ENCODE data around the gene ZC3HAV1. TPM values are rescaled to one million over a fixed set of nuclear protein-coding genes. Genes with fewer than 3 reads are reported as not detected.
A peak's percentile ranks its signal among the peaks of the same experiment; 100 is the strongest.

The ZC3HAV1 gene
- total and polyA plus RNA-seq, 10 of the 15 experiments (the other 5 are each of a cell fraction or from before 2014, with no cell fraction given): 18.5 to 55.3 (median 44.7) TPM

DNA sequence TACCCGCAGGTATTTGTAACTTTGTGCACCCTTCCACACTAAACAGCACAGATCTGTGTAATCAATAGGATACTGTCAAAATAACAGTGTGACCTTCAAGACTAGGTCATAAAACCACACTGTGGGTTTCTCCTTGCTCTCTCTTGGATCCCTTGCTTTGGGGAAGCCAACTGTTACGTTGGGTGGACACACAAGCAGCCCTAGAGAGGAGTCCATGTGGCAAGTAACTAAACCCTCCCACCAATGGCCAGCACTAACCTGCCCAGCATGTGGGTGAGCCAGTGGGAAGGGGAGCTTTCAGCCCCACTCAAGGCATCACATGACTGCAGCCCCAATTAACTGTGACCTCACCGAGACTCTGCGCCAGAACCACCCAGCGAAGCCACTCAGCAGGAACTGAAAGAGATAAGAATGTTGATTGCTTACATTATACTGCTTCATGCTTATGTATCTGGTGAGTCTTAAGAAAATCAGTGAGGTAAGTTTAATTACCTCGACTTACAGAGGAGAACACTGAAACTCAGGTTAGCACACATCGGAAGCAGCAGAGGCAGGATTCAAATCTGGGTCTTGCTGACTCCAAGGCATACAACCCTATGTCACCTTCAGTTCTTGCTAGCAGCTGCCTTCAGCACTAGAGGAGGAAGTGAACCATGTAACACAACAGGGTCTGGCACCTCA lies 9.4 kb upstream of the ZC3HAV1 start (continued):
- TF ChIP-seq, protein P1, sequence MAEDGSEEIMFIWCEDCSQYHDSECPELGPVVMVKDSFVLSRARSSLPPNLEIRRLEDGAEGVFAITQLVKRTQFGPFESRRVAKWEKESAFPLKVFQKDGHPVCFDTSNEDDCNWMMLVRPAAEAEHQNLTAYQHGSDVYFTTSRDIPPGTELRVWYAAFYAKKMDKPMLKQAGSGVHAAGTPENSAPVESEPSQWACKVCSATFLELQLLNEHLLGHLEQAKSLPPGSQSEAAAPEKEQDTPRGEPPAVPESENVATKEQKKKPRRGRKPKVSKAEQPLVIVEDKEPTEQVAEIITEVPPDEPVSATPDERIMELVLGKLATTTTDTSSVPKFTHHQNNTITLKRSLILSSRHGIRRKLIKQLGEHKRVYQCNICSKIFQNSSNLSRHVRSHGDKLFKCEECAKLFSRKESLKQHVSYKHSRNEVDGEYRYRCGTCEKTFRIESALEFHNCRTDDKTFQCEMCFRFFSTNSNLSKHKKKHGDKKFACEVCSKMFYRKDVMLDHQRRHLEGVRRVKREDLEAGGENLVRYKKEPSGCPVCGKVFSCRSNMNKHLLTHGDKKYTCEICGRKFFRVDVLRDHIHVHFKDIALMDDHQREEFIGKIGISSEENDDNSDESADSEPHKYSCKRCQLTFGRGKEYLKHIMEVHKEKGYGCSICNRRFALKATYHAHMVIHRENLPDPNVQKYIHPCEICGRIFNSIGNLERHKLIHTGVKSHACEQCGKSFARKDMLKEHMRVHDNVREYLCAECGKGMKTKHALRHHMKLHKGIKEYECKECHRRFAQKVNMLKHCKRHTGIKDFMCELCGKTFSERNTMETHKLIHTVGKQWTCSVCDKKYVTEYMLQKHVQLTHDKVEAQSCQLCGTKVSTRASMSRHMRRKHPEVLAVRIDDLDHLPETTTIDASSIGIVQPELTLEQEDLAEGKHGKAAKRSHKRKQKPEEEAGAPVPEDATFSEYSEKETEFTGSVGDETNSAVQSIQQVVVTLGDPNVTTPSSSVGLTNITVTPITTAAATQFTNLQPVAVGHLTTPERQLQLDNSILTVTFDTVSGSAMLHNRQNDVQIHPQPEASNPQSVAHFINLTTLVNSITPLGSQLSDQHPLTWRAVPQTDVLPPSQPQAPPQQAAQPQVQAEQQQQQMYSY (CRISPR knock-in tag; IDR thresholded peaks at IDR 0.05): no peak
- TF ChIP-seq YY1 (IDR thresholded peaks at IDR 0.05; ENCODE audit: low read depth, low read length) (no peak), RFX5 (IDR thresholded peaks at IDR 0.05; ENCODE audit: low read depth, low read length) (no peak), NR2C1 (IDR thresholded peaks at IDR 0.05) (no peak), SMARCA5 (IDR thresholded peaks at IDR 0.05) (no peak; the same call in 1 of the 2 replicates), RUNX3 (IDR thresholded peaks at IDR 0.05; ENCODE audit: low read length) (peak; percentile 79; the same call in 1 of the 2 replicates), ZBED1 (IDR thresholded peaks at IDR 0.05; ENCODE audit: borderline replicate concordance) (no peak), RELA (IDR thresholded peaks at IDR 0.05; ENCODE audit: borderline replicate concordance, partially characterized antibody) (no peak), PAX8 (IDR thresholded peaks at IDR 0.05) (no peak), ZNF274 (IDR thresholded peaks at IDR 0.05; ENCODE audit: insufficient read depth, insufficient read length) (no peak), KAT2A (conservative IDR thresholded peaks at IDR 0.05; ENCODE audit: control insufficient read depth, low read depth, low read length) (no peak), TCF3 (IDR thresholded peaks at IDR 0.05; ENCODE audit: borderline replicate concordance, insufficient read depth, low read depth, low read length) (no peak), SRF (IDR thresholded peaks at IDR 0.05; ENCODE audit: low read depth in 2 of 2, low read length in 2 of 2) (no peak), RBBP5 (conservative IDR thresholded peaks at IDR 0.05) (no peak)
- TF ChIP-seq, protein P2, sequence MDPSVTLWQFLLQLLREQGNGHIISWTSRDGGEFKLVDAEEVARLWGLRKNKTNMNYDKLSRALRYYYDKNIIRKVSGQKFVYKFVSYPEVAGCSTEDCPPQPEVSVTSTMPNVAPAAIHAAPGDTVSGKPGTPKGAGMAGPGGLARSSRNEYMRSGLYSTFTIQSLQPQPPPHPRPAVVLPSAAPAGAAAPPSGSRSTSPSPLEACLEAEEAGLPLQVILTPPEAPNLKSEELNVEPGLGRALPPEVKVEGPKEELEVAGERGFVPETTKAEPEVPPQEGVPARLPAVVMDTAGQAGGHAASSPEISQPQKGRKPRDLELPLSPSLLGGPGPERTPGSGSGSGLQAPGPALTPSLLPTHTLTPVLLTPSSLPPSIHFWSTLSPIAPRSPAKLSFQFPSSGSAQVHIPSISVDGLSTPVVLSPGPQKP (IDR thresholded peaks at IDR 0.05; ENCODE audit: low read depth, low read length): no peak
- TF ChIP-seq, protein P3, sequence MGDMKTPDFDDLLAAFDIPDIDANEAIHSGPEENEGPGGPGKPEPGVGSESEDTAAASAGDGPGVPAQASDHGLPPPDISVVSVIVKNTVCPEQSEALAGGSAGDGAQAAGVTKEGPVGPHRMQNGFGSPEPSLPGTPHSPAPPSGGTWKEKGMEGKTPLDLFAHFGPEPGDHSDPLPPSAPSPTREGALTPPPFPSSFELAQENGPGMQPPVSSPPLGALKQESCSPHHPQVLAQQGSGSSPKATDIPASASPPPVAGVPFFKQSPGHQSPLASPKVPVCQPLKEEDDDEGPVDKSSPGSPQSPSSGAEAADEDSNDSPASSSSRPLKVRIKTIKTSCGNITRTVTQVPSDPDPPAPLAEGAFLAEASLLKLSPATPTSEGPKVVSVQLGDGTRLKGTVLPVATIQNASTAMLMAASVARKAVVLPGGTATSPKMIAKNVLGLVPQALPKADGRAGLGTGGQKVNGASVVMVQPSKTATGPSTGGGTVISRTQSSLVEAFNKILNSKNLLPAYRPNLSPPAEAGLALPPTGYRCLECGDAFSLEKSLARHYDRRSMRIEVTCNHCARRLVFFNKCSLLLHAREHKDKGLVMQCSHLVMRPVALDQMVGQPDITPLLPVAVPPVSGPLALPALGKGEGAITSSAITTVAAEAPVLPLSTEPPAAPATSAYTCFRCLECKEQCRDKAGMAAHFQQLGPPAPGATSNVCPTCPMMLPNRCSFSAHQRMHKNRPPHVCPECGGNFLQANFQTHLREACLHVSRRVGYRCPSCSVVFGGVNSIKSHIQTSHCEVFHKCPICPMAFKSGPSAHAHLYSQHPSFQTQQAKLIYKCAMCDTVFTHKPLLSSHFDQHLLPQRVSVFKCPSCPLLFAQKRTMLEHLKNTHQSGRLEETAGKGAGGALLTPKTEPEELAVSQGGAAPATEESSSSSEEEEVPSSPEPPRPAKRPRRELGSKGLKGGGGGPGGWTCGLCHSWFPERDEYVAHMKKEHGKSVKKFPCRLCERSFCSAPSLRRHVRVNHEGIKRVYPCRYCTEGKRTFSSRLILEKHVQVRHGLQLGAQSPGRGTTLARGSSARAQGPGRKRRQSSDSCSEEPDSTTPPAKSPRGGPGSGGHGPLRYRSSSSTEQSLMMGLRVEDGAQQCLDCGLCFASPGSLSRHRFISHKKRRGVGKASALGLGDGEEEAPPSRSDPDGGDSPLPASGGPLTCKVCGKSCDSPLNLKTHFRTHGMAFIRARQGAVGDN (IDR thresholded peaks at IDR 0.05): no peak
- TF ChIP-seq, protein P4, sequence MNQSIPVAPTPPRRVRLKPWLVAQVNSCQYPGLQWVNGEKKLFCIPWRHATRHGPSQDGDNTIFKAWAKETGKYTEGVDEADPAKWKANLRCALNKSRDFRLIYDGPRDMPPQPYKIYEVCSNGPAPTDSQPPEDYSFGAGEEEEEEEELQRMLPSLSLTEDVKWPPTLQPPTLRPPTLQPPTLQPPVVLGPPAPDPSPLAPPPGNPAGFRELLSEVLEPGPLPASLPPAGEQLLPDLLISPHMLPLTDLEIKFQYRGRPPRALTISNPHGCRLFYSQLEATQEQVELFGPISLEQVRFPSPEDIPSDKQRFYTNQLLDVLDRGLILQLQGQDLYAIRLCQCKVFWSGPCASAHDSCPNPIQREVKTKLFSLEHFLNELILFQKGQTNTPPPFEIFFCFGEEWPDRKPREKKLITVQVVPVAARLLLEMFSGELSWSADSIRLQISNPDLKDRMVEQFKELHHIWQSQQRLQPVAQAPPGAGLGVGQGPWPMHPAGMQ (IDR thresholded peaks at IDR 0.05; ENCODE audit: borderline replicate concordance): no peak
- TF ChIP-seq, protein P5, sequence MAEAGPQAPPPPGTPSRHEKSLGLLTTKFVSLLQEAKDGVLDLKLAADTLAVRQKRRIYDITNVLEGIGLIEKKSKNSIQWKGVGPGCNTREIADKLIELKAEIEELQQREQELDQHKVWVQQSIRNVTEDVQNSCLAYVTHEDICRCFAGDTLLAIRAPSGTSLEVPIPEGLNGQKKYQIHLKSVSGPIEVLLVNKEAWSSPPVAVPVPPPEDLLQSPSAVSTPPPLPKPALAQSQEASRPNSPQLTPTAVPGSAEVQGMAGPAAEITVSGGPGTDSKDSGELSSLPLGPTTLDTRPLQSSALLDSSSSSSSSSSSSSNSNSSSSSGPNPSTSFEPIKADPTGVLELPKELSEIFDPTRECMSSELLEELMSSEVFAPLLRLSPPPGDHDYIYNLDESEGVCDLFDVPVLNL (IDR thresholded peaks at IDR 0.05; ENCODE audit: low read depth, low read length): no peak
- TF ChIP-seq, protein P6, sequence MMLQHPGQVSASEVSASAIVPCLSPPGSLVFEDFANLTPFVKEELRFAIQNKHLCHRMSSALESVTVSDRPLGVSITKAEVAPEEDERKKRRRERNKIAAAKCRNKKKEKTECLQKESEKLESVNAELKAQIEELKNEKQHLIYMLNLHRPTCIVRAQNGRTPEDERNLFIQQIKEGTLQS (IDR thresholded peaks at IDR 0.05; ENCODE audit: borderline replicate concordance, extremely low read depth, low read depth, low read length): peak; percentile 40; the same call in 1 of the 2 replicates

Data from GM12878 (cell line).